ENCODE results near the gene ARMC7.

Gene ARMC7

DNA sequence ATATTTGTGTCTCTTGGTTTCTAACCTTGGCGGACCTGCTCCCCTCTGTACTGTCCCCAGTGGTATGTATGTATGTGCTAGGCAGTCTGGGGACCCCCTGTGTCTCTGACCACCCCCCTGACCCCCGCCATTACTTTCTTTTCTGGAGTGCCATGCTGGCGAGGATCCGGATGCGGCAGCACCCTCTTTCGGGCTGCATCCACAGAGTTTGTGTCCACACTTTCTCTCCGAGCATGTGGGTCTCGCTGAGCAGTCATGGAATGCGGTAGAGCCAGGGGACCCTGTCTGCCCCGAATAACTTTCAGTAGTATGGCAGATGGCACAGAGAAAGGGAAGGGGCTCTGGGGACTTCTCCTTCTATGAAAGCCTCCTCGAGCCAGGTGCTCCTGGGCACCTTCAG lies 45.7 kb upstream of the ARMC7 start:
- H3F3A ChIP-seq (ENCODE audit: insufficient read depth, low read length): peaks cover 23% of the 10 kb centered on the region
- H3K4me3 ChIP-seq (ENCODE audit: low read length): no peak overlapping the region
- H3K9me3 ChIP-seq (replicated peaks; ENCODE audit: insufficient read depth, low read length): no peaks in the 10 kb centered on the region
- peaks cover 27% of the 10 kb centered on the region for H3K4me1 ChIP-seq (ENCODE audit: low read length)
- H3K9me2 ChIP-seq (replicated peaks; ENCODE audit: insufficient read depth, low read length): no peaks in the 10 kb centered on the region
- H3K79me2 ChIP-seq (ENCODE audit: low read length): no peaks in the 10 kb centered on the region
- no peak for TF ChIP-seq EZH2 (optimal IDR thresholded peaks at IDR 0.05; ENCODE audit: low read depth, low read length)
- no peak overlapping the region for H3K27ac ChIP-seq (ENCODE audit: low read length)
- no peak overlapping the region for H2AFZ ChIP-seq (ENCODE audit: low read length)
- no peak overlapping the region for H3K4me2 ChIP-seq (ENCODE audit: low read depth, low read length)
- H3K36me3 ChIP-seq (replicated peaks; ENCODE audit: insufficient read depth, low read length): no peaks in the 10 kb centered on the region; the same call in 1 of the 2 replicates
- DNase-seq: no peak
- H3K9ac ChIP-seq (ENCODE audit: low read length): no peak overlapping the region
- no peaks in the 10 kb centered on the region for H3K27me3 ChIP-seq (replicated peaks; ENCODE audit: insufficient read depth, low read length)
- no peaks in the 10 kb centered on the region for H4K20me1 ChIP-seq (ENCODE audit: insufficient read depth, low read length)

DNA sequence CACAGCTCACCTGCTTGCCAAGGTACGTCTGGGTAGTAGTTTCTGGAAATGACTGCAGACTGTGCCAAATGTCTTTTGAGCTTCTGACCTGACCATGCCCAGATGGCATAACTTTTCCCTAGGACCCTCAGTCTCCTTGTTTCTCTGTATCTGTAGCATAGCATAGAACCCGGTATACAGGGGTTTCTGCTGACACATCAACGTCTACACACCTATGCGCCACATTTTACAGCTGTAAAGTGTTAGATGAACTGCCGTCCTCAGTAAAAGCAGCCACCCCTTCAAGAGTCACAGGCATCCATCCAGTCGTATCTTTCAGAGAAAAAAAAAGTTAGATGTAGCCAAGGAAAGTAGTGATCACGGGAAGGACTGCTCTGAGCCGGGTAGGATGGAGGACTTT lies 45.3 kb upstream of the ARMC7 start:
- no peaks in the 10 kb centered on the region for H3K9me3 ChIP-seq (replicated peaks; ENCODE audit: insufficient read depth, low read length)
- H3K9ac ChIP-seq (ENCODE audit: low read length): no peak overlapping the region
- H3F3A ChIP-seq (ENCODE audit: insufficient read depth, low read length): peaks cover 23% of the 10 kb centered on the region
- DNase-seq: no peak
- no peak for TF ChIP-seq EZH2phosphoT487 (IDR thresholded peaks at IDR 0.05; ENCODE audit: low read length)
- no peak for TF ChIP-seq EZH2 (optimal IDR thresholded peaks at IDR 0.05; ENCODE audit: low read depth, low read length)
- TF ChIP-seq, protein P1, sequence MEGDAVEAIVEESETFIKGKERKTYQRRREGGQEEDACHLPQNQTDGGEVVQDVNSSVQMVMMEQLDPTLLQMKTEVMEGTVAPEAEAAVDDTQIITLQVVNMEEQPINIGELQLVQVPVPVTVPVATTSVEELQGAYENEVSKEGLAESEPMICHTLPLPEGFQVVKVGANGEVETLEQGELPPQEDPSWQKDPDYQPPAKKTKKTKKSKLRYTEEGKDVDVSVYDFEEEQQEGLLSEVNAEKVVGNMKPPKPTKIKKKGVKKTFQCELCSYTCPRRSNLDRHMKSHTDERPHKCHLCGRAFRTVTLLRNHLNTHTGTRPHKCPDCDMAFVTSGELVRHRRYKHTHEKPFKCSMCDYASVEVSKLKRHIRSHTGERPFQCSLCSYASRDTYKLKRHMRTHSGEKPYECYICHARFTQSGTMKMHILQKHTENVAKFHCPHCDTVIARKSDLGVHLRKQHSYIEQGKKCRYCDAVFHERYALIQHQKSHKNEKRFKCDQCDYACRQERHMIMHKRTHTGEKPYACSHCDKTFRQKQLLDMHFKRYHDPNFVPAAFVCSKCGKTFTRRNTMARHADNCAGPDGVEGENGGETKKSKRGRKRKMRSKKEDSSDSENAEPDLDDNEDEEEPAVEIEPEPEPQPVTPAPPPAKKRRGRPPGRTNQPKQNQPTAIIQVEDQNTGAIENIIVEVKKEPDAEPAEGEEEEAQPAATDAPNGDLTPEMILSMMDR (IDR thresholded peaks at IDR 0.05; ENCODE audit: low read length): no peak
- H4K20me1 ChIP-seq (ENCODE audit: insufficient read depth, low read length): no peaks in the 10 kb centered on the region
- no peaks in the 10 kb centered on the region for H3K27me3 ChIP-seq (replicated peaks; ENCODE audit: insufficient read depth, low read length)
- H3K79me2 ChIP-seq (ENCODE audit: low read length): no peaks in the 10 kb centered on the region
- no peaks in the 10 kb centered on the region; the same call in 1 of the 2 replicates for H3K36me3 ChIP-seq (replicated peaks; ENCODE audit: insufficient read depth, low read length)
- no peak overlapping the region for H3K27ac ChIP-seq (ENCODE audit: low read length)
- no peak overlapping the region for H3K4me2 ChIP-seq (ENCODE audit: low read depth, low read length)
- H3K4me3 ChIP-seq (ENCODE audit: low read length): no peak overlapping the region
- H2AFZ ChIP-seq (ENCODE audit: low read length): no peak overlapping the region
- H3K9me2 ChIP-seq (replicated peaks; ENCODE audit: insufficient read depth, low read length): no peaks in the 10 kb centered on the region
- peaks cover 27% of the 10 kb centered on the region for H3K4me1 ChIP-seq (ENCODE audit: low read length)

DNA sequence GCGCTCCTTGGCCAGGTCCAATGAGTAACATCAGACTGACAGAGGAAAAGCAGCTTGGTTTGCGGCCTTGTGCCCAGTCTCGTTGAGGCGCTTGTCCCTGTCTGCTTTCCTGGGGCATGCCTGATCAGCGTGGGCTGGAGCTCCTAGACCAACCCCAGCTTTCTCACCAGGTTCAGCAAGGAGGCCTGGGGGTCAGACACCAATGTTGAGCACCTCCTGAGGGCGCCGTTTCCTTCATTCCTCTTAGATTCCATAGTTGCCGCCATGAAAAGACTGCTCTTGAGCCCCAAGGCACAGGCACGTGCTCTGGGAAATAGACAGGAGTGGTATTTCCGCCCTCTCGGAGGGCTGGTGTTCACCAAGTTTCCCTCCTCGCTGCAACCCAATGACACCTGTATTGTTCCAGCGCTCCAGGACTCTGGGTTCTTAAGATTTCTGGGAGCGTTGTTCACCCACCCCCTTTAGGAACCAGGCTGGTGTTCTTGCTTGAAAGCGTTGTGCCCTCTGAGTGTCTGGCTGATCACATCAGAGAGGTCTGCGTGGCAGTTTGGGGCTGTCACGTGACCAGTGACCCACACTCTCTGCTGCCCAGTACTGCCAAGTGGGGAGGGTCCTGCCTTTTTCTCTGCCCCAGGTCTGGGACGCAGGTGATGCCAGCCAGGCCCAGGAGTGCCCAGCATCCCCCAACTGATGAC lies 44.8 kb upstream of the ARMC7 start:
- Histone ChIP-seq H3K4me1 (ENCODE audit: low read length) (peaks cover 27% of the 10 kb centered on the region), H4K20me1 (ENCODE audit: insufficient read depth, low read length) (no peaks in the 10 kb centered on the region), H3K4me3 (ENCODE audit: low read length) (no peak overlapping the region), H3K36me3 (replicated peaks; ENCODE audit: insufficient read depth, low read length) (no peaks in the 10 kb centered on the region; the same call in 1 of the 2 replicates), H3K9me2 (replicated peaks; ENCODE audit: insufficient read depth, low read length) (no peaks in the 10 kb centered on the region), H3K9ac (ENCODE audit: low read length) (peak overlapping the region; percentile 61), H2AFZ (ENCODE audit: low read length) (no peak overlapping the region), H3K4me2 (ENCODE audit: low read depth, low read length) (peak overlapping the region; percentile 64), H3F3A (ENCODE audit: insufficient read depth, low read length) (peaks cover 23% of the 10 kb centered on the region), H3K27me3 (replicated peaks; ENCODE audit: insufficient read depth, low read length) (no peaks in the 10 kb centered on the region), H3K79me2 (ENCODE audit: low read length) (no peaks in the 10 kb centered on the region), H3K27ac (ENCODE audit: low read length) (peak overlapping the region; percentile 91), H3K9me3 (replicated peaks; ENCODE audit: insufficient read depth, low read length) (no peaks in the 10 kb centered on the region)
- no peak for DNase-seq
- TF ChIP-seq EZH2 (optimal IDR thresholded peaks at IDR 0.05; ENCODE audit: low read depth, low read length): no peak
- TF ChIP-seq, protein P1 (IDR thresholded peaks at IDR 0.05; ENCODE audit: low read length): no peak
- no peak for TF ChIP-seq EZH2phosphoT487 (IDR thresholded peaks at IDR 0.05; ENCODE audit: low read length)

DNA sequence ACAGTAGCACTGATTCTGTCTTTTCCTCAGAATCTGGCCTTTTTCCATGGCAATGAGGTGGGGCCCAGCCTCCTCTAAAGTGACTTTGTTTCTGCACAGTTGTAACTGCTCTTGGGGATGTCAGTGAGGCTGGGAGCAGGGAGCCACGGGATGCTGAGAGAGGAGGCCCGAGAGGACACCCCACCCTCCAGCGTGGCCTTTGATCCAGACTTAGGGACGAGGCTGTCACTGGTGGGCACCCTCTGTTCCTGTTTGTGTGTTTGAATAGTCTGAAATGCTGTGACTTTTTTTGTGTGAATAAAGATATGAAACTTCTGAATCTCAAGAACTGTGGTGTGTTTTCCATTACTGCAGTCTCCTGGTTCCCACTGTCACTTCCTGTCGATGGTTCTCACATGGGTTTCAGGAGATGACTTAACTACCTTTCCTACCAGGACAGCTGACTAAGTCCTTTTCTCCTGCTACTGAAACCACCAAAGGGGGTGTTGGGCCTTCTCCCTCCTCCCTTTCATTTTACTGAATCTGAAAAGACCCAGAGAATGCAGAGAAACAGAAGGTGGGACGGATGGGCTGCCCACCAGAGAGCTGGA lies 44.1 kb upstream of the ARMC7 start:
- no peak for TF ChIP-seq EZH2phosphoT487 (IDR thresholded peaks at IDR 0.05; ENCODE audit: low read length)
- TF ChIP-seq, protein P1 (IDR thresholded peaks at IDR 0.05; ENCODE audit: low read length): no peak
- no peak for TF ChIP-seq EZH2 (optimal IDR thresholded peaks at IDR 0.05; ENCODE audit: low read depth, low read length)
- no peaks in the 10 kb centered on the region for H3K9me2 ChIP-seq (replicated peaks; ENCODE audit: insufficient read depth, low read length)
- H3K9ac ChIP-seq (ENCODE audit: low read length): peak overlapping the region; percentile 61
- DNase-seq: peak; percentile 49
- no peaks in the 10 kb centered on the region for H3K9me3 ChIP-seq (replicated peaks; ENCODE audit: insufficient read depth, low read length)
- H3K79me2 ChIP-seq (ENCODE audit: low read length): no peaks in the 10 kb centered on the region
- no peaks in the 10 kb centered on the region for H4K20me1 ChIP-seq (ENCODE audit: insufficient read depth, low read length)
- H3K36me3 ChIP-seq (replicated peaks; ENCODE audit: insufficient read depth, low read length): no peaks in the 10 kb centered on the region; the same call in 1 of the 2 replicates
- peak overlapping the region; percentile 64 for H3K4me2 ChIP-seq (ENCODE audit: low read depth, low read length)
- H3K27me3 ChIP-seq (replicated peaks; ENCODE audit: insufficient read depth, low read length): no peaks in the 10 kb centered on the region
- no peak overlapping the region for H3K4me3 ChIP-seq (ENCODE audit: low read length)
- peaks cover 27% of the 10 kb centered on the region for H3K4me1 ChIP-seq (ENCODE audit: low read length)
- peak overlapping the region; percentile 91 for H3K27ac ChIP-seq (ENCODE audit: low read length)
- H2AFZ ChIP-seq (ENCODE audit: low read length): peak overlapping the region; percentile 11; the same call in 1 of the 2 replicates
- peaks cover 23% of the 10 kb centered on the region for H3F3A ChIP-seq (ENCODE audit: insufficient read depth, low read length)
